BJ (cell line): ENCODE data around the gene BTBD17. TPM values are rescaled to one million over a fixed set of nuclear protein-coding genes. Genes with fewer than 3 reads are reported as not detected.

Experiments used
- CTCF ChIA-PET: fragments of 350-600 bp; formaldehyde crosslinking; extraction: SDS; loops from one replicate; lab custom pipeline; 2021; ENCODE audit warnings: antibody characterized with exemption, inconsistent platforms; lab: Yijun Ruan, JAX
- POLR2A ChIA-PET: fragments of 300-600 bp; sonication (Branson Sonifier 250); formaldehyde crosslinking; extraction: SDS; loops from one replicate; lab custom pipeline; 2021; ENCODE audit warnings: antibody characterized with exemption; lab: Charles Lee
- DNase-seq: peaks from one replicate; pipeline ENCODE4 v3.0.0-alpha.2; 2011; ENCODE audit warnings: low read depth
- H3K27me3 ChIP-seq: 2 replicates; pipeline ENCODE4 v1.6.0; 2011; ENCODE audit warnings: low read length; ENCODE audit not compliant: control insufficient read depth, insufficient read depth
- H3K36me3 ChIP-seq: 2 replicates; pipeline ENCODE4 v1.5.1; 2011; ENCODE audit warnings: low read length; ENCODE audit not compliant: control insufficient read depth, insufficient read depth
- H3K4me3 ChIP-seq: 2 replicates; pipeline ENCODE4 v1.5.1; 2011; ENCODE audit warnings: low read depth, mild to moderate bottlenecking, control low read depth, low read length
- polyA plus RNA-seq: library from polyadenylated mRNA; depleted of rRNA; stranded (reverse); fragments of >200 nt; gene quantifications from 2 replicates; pipeline ENCODE4 v1.2.3, GENCODE V29; 2011
- TF ChIP-seq, protein P1 (sequence below): IDR thresholded peaks from 2 replicates; pipeline ENCODE4 v1.5.1; 2011; ENCODE audit warnings: low read depth, mild to moderate bottlenecking, control low read depth, inconsistent platforms, low read length, moderate library complexity; ENCODE audit not compliant: insufficient read depth

The BTBD17 gene
- polyA plus RNA-seq, 1 experiment, result not detected

DNA sequence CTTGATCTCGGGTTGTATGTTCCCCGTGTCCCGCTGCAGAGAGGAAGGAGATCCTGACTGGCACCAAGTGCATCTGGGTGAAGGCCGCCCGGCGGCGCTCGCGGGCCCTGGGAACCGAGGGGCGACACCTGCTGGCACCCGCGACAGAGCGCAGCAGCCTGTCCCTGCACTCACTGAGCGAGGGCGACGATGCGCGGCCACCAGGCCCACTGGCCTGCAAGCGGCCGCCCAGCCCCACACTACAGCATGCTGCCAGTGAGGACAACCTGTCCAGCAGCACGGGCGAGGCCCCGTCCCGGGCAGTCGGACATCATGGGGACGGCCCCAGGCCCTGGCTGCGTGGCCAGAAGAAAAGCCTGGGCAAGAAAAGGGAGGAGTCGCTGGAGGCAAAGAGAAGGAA, 7.5 kb downstream of the BTBD17 start:
- CTCF ChIA-PET, result no interaction called here
- H3K27me3 ChIP-seq, result peaks cover 2% of the 10 kb centered on the region
- H3K4me3 ChIP-seq, result no peak overlapping the region
- TF ChIP-seq, protein P1, sequence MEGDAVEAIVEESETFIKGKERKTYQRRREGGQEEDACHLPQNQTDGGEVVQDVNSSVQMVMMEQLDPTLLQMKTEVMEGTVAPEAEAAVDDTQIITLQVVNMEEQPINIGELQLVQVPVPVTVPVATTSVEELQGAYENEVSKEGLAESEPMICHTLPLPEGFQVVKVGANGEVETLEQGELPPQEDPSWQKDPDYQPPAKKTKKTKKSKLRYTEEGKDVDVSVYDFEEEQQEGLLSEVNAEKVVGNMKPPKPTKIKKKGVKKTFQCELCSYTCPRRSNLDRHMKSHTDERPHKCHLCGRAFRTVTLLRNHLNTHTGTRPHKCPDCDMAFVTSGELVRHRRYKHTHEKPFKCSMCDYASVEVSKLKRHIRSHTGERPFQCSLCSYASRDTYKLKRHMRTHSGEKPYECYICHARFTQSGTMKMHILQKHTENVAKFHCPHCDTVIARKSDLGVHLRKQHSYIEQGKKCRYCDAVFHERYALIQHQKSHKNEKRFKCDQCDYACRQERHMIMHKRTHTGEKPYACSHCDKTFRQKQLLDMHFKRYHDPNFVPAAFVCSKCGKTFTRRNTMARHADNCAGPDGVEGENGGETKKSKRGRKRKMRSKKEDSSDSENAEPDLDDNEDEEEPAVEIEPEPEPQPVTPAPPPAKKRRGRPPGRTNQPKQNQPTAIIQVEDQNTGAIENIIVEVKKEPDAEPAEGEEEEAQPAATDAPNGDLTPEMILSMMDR, result 0 out of 2 replicates have a peak, but pooled peaks have one; percentile 9
- no peak for DNase-seq
- no peaks in the 10 kb centered on the region for H3K36me3 ChIP-seq
- POLR2A ChIA-PET, result no interaction called here

DNA sequence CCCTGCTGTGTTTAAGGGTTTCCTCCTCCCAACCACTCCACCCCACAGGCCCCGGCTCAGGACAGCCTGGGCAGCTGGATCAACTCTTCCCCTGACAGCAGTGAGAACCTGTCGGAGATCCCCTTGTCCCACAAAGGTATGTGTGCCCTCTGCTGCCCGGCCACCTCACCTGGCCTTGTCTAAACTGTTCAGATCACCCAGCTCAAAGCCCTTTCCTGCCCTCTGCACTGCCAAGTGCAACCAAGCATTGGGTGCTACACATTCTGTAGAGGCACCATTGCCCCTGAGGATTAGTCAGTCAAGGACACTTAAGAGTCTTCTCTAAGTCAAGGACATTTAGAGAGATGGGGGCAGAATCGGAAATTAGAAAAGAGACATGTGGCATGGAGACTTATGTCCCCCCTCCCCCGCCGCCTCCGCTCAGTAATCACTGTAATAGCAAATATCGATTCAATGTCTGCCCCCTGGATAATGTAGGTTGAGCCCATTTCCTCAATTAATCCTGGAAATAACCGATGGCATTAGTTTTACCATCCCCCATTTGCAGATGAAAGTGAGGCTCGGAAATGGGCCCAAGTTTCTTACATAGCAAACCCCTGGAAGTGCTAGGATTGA, 8.1 kb downstream of the BTBD17 start:
- Histone ChIP-seq H3K27me3 (peaks cover 2% of the 10 kb centered on the region), H3K4me3 (no peak overlapping the region), H3K36me3 (no peaks in the 10 kb centered on the region)
- CTCF ChIA-PET, result interaction anchor here (1.1 to 1.4 kb wide), 2 partner anchors 14 to 91 kb away, joined by 3 read pairs; partner anchors contain the start of gene GPR142
- POLR2A ChIA-PET, result no interaction called here
- no peak for DNase-seq
- TF ChIP-seq, protein P1, result no peak

DNA sequence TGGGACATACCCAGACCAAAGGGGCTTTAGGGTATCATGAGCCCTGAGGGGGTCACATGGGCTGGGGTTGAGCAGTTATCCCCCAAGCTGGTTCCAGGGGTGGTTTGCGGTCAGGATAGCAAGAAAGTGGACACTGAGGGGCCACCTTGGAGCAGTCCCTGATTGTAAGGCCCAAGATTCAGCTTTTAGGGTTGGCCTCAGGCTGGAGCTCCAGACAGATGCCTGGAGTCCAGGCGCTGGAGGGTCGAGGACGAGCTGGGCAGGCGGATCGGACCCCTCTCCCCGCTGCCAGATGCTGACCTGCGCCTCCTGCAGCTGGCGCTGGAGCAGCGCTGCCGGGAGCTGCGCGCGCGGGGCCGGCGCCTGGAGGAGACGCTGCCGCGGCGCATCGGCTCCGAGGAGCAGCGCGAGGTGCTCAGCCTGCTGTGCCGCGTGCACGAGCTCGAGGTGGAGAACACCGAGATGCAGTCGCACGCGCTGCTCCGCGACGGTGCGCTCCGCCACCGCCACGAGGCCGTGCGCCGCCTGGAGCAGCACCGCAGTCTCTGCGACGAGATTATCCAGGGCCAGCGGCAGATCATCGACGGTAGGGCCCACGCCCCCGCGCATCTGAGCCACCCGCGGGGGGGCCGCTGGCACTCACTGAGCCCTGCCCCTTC, 10.0 kb downstream of the BTBD17 start:
- ChIA-PET CTCF (no interaction called here), POLR2A (no interaction called here)
- Histone ChIP-seq H3K36me3 (no peaks in the 10 kb centered on the region), H3K4me3 (no peak overlapping the region), H3K27me3 (peaks cover 2% of the 10 kb centered on the region)
- DNase-seq, result no peak
- TF ChIP-seq, protein P1, result no peak

DNA sequence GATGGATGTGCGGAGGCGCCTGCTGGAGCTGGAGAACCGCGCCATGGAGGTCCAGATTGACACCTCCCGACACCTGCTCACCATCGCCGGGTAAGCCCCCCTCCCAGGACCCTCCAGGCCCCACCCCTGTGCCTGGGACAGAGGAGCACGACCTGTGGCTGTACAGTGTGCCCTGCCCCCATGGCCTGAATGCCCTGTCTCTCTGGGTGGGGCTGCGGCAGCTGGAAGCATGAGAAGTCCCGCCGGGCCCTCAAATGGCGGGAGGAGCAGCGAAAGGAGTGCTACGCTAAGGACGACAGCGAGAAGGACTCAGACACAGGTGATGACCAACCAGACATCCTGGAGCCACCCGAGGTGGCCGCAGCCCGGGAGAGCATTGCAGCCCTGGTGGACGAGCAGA, 11.2 kb downstream of the BTBD17 start:
- no peaks in the 10 kb centered on the region for H3K36me3 ChIP-seq
- ChIA-PET POLR2A (no interaction called here), CTCF (interaction anchor here (1.0 kb wide), 1 partner anchor 107 kb away, joined by 3 read pairs; no protein-coding TSS in a partner anchor)
- H3K4me3 ChIP-seq, result no peak overlapping the region
- TF ChIP-seq, protein P1, result no peak
- DNase-seq, result no peak
- H3K27me3 ChIP-seq, result peaks cover 2% of the 10 kb centered on the region; the same call in 1 of the 2 replicates

DNA sequence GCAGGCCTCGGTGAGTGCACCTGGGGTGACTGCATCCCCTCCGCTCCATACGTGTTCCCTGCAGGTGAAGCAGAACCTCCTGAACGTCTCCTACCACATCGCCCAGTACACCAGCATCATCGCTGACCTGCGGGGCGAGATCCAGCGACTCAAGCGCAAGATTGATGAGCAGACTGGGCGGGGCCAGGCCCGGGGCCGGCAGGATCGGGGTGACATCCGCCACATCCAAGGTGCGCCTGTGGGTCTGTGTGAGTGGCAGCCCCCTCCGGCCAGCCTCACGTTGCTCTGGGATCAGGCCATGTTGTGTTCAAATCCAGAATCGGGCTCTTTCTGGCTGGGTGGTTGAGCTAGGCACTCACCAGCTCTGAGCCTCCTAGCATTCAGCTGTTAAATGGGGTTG, 12.5 kb downstream of the BTBD17 start:
- 0 out of 2 replicates have a peak, but pooled peaks cover 2% of the 10 kb centered on the region for H3K27me3 ChIP-seq
- no peaks in the 10 kb centered on the region for H3K36me3 ChIP-seq
- CTCF ChIA-PET, result interaction anchor here (0.6 to 1.1 kb wide), 2 partner anchors 19 to 602 kb away, joined by 3 read pairs; no protein-coding TSS in a partner anchor
- DNase-seq, result no peak
- TF ChIP-seq, protein P1, result no peak
- H3K4me3 ChIP-seq, result no peak overlapping the region
- POLR2A ChIA-PET, result no interaction called here
